Measurements from ENCODE around the gene CXCL12.

Gene CXCL12

DNA sequence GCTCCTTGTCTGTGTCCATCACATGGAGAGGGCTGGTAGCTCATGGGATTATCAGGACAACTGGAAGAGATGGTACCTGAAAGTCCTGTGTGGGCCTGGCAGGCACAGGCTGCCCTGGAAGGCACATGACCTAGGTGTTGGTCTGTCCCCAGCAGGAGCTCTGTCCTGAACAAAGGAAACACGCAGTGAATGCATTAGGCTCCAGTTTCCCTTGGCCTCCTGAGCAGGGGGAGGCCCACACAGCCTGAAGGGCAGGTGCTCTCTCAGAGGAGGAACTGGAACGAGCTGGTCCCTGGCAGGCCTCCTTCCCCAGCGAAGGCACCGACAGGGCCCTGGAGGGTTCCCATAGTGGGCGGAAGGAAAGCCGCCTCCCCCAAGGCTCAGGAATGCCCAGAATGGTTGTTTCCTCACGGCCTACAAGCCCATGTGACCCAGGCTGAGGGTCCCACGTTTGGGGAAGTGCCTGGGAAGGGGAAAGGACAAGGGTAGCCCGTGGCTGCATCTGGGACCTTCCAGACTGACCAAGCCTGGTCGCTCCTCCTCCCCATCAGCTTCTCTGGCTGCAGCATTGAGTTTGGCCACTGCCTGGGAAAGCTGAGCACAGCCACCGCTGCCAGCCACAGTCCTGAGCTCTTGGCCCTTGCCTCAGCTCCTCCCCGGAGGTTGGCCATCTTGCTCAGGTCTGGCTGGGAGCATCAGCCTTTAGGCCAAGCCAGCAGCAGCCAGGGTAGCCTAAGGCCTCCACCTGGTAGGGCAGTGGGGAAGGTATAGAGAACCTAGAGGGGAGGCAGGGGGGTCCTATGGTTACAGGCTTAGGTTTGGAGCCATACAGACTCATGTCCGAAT, 21.8 kb downstream of the CXCL12 start:
- no peak overlapping the region for H3K4me3 ChIP-seq (ENCODE audit: low read depth, low read length)
- peaks cover 8% of the 10 kb centered on the region; the same call in 1 of the 2 replicates for H3K27me3 ChIP-seq (ENCODE audit: insufficient read depth, low read length)
- no peak overlapping the region for H2AFZ ChIP-seq (ENCODE audit: low read length, unreplicated experiment)
- no peak overlapping the region for H3K27ac ChIP-seq (ENCODE audit: low read depth, low read length)
- H3K36me3 ChIP-seq (ENCODE audit: insufficient read depth, low read length), result no peaks in the 10 kb centered on the region
- H3K4me1 ChIP-seq (ENCODE audit: control insufficient read depth, insufficient read depth, low read length, unreplicated experiment), result no peaks in the 10 kb centered on the region
- no peaks in the 10 kb centered on the region for H3K79me2 ChIP-seq (ENCODE audit: control insufficient read depth, insufficient read depth, low read length, unreplicated experiment)

DNA sequence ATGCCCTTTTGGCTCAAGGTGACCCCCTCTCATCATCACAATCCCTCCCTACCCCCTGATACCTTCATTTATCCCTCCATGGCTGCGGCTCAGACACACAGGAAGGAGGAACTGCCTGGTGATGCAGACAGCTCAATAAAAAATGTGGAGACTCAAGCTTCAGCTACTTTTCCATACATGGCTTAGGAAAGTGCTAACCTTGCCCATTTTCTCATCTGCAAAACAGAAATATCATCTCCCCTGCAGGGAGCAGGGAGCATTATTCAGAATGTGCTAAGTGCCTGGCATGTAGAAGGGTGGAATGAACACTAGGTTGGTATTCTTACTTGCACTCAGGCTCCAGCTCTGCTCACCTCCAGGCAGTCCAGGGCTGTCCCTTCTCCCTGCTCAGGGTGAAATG, 23.8 kb downstream of the CXCL12 start:
- no peaks in the 10 kb centered on the region for H3K4me1 ChIP-seq (ENCODE audit: control insufficient read depth, insufficient read depth, low read length, unreplicated experiment)
- no peak overlapping the region for H2AFZ ChIP-seq (ENCODE audit: low read length, unreplicated experiment)
- H3K27me3 ChIP-seq (ENCODE audit: insufficient read depth, low read length), result peaks cover 3% of the 10 kb centered on the region; the same call in 1 of the 2 replicates
- no peaks in the 10 kb centered on the region for H3K79me2 ChIP-seq (ENCODE audit: control insufficient read depth, insufficient read depth, low read length, unreplicated experiment)
- no peak overlapping the region for H3K4me3 ChIP-seq (ENCODE audit: low read depth, low read length)
- no peak overlapping the region for H3K27ac ChIP-seq (ENCODE audit: low read depth, low read length)
- no peaks in the 10 kb centered on the region for H3K36me3 ChIP-seq (ENCODE audit: insufficient read depth, low read length)

DNA sequence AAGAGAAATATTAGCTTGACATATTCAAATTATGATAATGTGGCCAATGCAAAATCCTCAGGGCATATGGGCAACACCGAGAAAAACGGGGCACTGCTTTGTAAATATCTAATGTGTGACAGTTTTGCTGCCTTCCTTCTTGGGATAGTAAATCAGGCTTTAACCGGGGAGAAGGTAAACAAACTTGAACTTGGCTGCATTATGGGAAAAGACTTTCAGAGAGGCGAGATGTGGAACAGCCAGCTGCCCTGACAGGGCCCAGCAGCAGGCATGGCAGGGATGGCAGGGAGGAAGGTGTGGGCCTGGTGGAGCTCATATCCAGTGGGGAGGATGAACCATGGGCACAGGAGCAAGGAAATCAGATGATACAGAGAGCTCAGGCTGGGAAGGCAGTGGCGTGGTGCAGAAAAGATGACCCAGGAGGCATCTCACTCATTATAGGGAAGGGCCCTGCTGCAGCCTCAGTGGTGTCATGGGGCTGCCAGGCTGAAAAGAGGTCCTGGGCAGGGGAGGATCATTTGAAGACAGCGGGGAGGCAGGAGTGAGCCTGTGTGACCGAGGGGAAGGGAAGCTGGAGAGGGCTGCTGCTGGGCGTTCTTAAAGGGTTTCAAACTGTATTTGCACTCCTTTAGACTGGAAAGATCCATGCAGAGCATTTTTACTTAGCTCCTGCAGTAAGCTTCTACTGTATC, 26.7 kb downstream of the CXCL12 start:
- Histone ChIP-seq H2AFZ (ENCODE audit: low read length, unreplicated experiment) (no peak overlapping the region), H3K79me2 (ENCODE audit: control insufficient read depth, insufficient read depth, low read length, unreplicated experiment) (no peaks in the 10 kb centered on the region), H3K27me3 (ENCODE audit: insufficient read depth, low read length) (peaks cover 12% of the 10 kb centered on the region), H3K27ac (ENCODE audit: low read depth, low read length) (no peak overlapping the region), H3K36me3 (ENCODE audit: insufficient read depth, low read length) (no peaks in the 10 kb centered on the region), H3K4me1 (ENCODE audit: control insufficient read depth, insufficient read depth, low read length, unreplicated experiment) (no peaks in the 10 kb centered on the region), H3K4me3 (ENCODE audit: low read depth, low read length) (no peak overlapping the region)

DNA sequence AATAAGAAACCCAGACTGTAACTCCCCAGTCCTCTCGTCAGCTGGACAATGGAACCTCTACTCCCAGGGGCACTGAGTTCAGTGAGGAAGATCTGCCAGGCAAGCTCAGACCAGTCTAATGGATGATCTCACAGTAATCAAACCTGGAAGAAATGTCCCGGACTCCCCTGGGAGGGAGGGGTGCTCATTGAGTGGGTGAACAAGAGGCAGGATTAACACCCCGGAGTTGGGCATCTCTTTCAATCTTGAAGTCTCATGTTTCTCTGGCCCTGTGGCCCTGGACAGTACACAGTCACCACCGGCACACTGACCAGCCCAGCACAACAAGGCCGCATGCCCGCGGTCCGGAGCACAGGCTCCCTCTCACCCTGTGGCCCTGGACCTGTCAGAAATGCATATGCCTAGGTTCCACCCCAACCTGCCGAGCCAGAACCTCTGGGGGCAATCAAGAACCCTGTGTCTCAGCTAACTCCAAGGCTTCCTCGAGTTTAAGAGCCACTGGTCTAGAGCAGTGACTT, 27.8 kb downstream of the CXCL12 start:
- Histone ChIP-seq H3K27me3 (ENCODE audit: insufficient read depth, low read length) (peaks cover 12% of the 10 kb centered on the region), H3K4me1 (ENCODE audit: control insufficient read depth, insufficient read depth, low read length, unreplicated experiment) (no peaks in the 10 kb centered on the region), H3K36me3 (ENCODE audit: insufficient read depth, low read length) (no peaks in the 10 kb centered on the region), H2AFZ (ENCODE audit: low read length, unreplicated experiment) (no peak overlapping the region), H3K4me3 (ENCODE audit: low read depth, low read length) (no peak overlapping the region), H3K79me2 (ENCODE audit: control insufficient read depth, insufficient read depth, low read length, unreplicated experiment) (no peaks in the 10 kb centered on the region), H3K27ac (ENCODE audit: low read depth, low read length) (no peak overlapping the region)

DNA sequence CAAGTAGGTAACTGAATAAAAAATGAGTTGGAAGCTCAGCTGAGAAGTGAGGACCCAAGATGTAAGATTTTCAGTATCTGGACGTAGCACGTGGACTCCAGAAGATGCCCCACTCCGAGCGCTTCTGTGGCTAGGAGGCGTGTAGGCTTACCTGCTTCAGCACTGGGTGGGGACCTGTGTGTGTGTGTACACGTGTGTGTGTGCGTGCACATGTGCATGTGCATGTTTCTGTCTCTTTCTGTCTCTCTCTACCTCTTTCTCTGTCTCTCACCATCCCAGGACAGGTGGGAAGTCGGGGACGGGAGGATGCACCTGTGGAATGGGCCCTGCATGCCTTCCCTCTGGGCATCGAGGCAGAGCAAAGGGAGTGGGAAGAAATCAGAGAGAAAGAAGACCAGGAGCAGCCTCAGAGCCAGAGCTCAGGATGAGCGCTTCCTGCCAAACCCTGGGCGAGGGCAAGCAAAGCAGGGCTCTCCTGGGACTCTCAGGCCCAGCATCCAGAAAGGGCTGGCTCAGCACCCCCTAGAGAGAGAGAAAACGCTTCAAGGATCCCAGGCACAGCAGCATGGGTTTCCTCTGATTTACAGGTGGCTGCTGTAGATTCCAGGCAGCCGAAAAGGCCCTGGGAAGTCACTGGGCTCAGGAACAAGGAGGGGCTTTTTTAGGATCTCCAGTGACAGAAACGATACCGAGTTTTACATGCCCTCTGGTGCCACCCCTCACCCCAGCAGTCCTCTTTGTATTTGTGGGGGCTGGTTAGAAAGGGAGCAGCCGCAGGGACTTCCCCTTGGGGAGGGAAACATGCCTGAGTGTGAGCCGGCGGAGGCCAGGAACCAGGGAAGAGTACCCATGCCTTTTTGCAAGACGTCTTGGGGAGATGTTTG, 28.5 kb downstream of the CXCL12 start:
- H3K36me3 ChIP-seq (ENCODE audit: insufficient read depth, low read length), result no peaks in the 10 kb centered on the region
- H3K79me2 ChIP-seq (ENCODE audit: control insufficient read depth, insufficient read depth, low read length, unreplicated experiment), result no peaks in the 10 kb centered on the region
- H3K27ac ChIP-seq (ENCODE audit: low read depth, low read length), result no peak overlapping the region
- no peak overlapping the region for H2AFZ ChIP-seq (ENCODE audit: low read length, unreplicated experiment)
- no peak overlapping the region for H3K4me3 ChIP-seq (ENCODE audit: low read depth, low read length)
- H3K27me3 ChIP-seq (ENCODE audit: insufficient read depth, low read length), result peaks cover 12% of the 10 kb centered on the region
- no peaks in the 10 kb centered on the region for H3K4me1 ChIP-seq (ENCODE audit: control insufficient read depth, insufficient read depth, low read length, unreplicated experiment)

DNA sequence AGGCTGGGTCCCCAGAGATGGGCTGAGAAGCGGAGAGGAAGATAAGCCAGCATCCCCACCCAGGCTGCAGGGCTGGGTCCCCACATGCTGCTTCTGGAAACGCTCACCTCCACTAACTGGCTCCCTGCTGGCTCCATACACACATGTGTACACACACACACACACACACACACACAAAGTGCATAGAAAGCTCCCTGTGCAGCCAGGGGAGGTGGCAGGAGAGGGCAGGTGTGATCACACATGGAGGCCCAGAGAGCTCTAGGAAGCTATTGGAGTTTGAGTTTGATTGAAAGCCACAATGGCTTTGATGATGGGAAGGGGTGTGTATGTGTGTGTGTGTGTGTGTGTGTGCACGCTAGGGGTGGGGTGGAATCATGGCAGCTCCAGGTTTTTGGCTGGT, 29.3 kb downstream of the CXCL12 start:
- no peak overlapping the region for H3K27ac ChIP-seq (ENCODE audit: low read depth, low read length)
- H3K4me1 ChIP-seq (ENCODE audit: control insufficient read depth, insufficient read depth, low read length, unreplicated experiment), result no peaks in the 10 kb centered on the region
- H3K4me3 ChIP-seq (ENCODE audit: low read depth, low read length), result no peak overlapping the region
- no peak overlapping the region for H2AFZ ChIP-seq (ENCODE audit: low read length, unreplicated experiment)
- no peaks in the 10 kb centered on the region for H3K79me2 ChIP-seq (ENCODE audit: control insufficient read depth, insufficient read depth, low read length, unreplicated experiment)
- H3K27me3 ChIP-seq (ENCODE audit: insufficient read depth, low read length), result peaks cover 9% of the 10 kb centered on the region
- no peaks in the 10 kb centered on the region for H3K36me3 ChIP-seq (ENCODE audit: insufficient read depth, low read length)

DNA sequence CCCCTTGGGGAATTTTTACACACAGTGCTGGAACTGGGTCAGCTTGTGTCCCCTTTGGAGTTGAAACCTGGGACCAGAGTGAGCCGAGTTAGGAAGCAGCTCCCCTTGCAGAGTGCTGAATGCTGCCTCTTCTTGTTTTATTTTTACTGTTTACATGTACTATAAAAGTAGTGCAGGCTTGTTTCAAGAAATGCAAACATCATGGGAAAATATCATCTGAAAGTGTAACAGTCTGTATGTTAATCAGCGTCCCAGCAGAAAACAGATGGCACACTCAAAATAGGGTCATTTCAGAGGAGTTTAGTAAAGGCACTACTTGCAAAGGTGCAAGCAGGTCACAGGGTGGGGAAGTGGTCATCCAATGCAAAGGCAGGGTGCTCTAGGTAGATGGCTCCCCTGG, 30.1 kb downstream of the CXCL12 start:
- Histone ChIP-seq H3K36me3 (ENCODE audit: insufficient read depth, low read length) (no peaks in the 10 kb centered on the region), H2AFZ (ENCODE audit: low read length, unreplicated experiment) (no peak overlapping the region), H3K27me3 (ENCODE audit: insufficient read depth, low read length) (peaks cover 9% of the 10 kb centered on the region), H3K27ac (ENCODE audit: low read depth, low read length) (no peak overlapping the region), H3K4me3 (ENCODE audit: low read depth, low read length) (no peak overlapping the region), H3K4me1 (ENCODE audit: control insufficient read depth, insufficient read depth, low read length, unreplicated experiment) (no peaks in the 10 kb centered on the region), H3K79me2 (ENCODE audit: control insufficient read depth, insufficient read depth, low read length, unreplicated experiment) (no peaks in the 10 kb centered on the region)

DNA sequence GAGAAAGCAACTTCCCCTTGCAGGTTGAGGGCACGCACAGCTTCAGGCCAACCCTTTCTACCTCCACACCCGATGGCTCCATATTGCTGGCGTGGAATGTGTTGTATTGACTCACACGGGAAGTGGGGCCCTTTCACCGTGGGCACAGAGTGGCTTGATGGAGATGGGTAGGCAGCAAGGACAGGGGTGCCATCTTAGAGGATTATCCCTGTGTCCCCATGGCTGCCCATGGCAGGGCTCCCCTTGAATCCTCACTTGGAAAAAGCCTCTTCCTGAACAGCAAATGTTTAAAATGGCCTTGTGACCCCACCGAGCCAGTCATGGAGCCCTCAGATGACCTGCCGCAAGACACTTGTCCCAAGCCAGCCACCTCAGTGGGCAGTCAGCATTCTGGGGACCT, 31.2 kb downstream of the CXCL12 start:
- Histone ChIP-seq H3K79me2 (ENCODE audit: control insufficient read depth, insufficient read depth, low read length, unreplicated experiment) (no peaks in the 10 kb centered on the region), H3K36me3 (ENCODE audit: insufficient read depth, low read length) (no peaks in the 10 kb centered on the region), H2AFZ (ENCODE audit: low read length, unreplicated experiment) (no peak overlapping the region), H3K27me3 (ENCODE audit: insufficient read depth, low read length) (peaks cover 9% of the 10 kb centered on the region), H3K4me3 (ENCODE audit: low read depth, low read length) (no peak overlapping the region), H3K27ac (ENCODE audit: low read depth, low read length) (no peak overlapping the region), H3K4me1 (ENCODE audit: control insufficient read depth, insufficient read depth, low read length, unreplicated experiment) (no peaks in the 10 kb centered on the region)

DNA sequence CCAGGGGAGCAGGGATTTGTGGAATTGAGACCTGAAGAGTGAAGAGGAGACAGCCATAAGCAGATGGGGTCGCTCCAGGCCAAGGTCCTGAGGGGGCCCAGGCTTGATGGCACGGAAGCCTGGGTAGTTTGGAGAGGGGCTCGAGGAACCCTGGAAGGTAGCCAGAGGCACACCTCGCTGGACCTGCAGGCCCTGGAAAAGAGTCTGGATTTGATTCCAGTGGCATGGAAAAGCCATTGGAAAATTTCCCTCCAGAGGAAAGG, 31.8 kb downstream of the CXCL12 start:
- H3K79me2 ChIP-seq (ENCODE audit: control insufficient read depth, insufficient read depth, low read length, unreplicated experiment), result no peaks in the 10 kb centered on the region
- H3K36me3 ChIP-seq (ENCODE audit: insufficient read depth, low read length), result no peaks in the 10 kb centered on the region

DNA sequence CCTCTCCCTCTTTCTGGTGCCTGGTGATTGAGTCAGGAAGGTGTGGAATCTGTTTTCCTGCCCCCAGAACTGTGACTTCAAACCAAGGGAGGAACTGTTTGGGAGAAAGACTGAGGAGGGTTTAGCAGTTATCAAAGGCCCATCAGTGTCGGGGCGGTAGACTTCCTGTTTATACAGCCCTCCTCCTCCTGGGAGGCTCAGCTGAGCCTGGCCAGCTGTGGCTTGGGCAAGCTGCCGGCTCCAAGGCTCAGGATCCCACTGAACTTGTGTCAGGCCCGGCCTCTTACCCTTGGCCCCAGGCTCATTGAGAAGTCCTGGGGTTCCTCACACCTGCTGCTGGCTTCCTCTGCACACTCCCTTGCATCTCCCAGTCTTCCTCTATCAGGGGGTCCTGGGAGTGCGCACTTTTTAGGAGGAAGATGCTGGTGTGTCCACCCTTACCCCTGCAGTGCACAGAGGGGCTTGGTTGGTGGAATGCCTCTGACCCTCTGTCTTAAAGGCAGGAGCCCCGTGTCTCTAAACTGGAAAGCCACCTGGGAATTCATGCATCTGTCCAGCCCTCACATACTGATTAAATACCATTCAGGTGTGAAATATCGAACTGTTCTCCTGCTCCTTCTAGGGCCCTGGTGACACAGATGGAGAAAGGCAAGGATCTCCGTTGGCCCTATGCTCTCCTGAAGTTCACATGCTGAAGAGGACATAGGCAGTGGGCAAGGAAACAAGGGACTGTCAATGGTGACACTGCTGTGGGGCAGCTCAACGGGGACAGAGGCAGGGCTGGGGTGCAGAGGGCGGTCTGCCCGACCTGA, 32.4 kb downstream of the CXCL12 start:
- no peak overlapping the region for H2AFZ ChIP-seq (ENCODE audit: low read length, unreplicated experiment)
- no peaks in the 10 kb centered on the region for H3K79me2 ChIP-seq (ENCODE audit: control insufficient read depth, insufficient read depth, low read length, unreplicated experiment)
- H3K27me3 ChIP-seq (ENCODE audit: insufficient read depth, low read length), result peaks cover 9% of the 10 kb centered on the region; the same call in 1 of the 2 replicates
- H3K4me1 ChIP-seq (ENCODE audit: control insufficient read depth, insufficient read depth, low read length, unreplicated experiment), result no peaks in the 10 kb centered on the region
- H3K36me3 ChIP-seq (ENCODE audit: insufficient read depth, low read length), result no peaks in the 10 kb centered on the region
- H3K27ac ChIP-seq (ENCODE audit: low read depth, low read length), result no peak overlapping the region
- H3K4me3 ChIP-seq (ENCODE audit: low read depth, low read length), result no peak overlapping the region

More for the DNA sequence above, 31.8 kb downstream of the CXCL12 start:
- Histone ChIP-seq H3K27ac (ENCODE audit: low read depth, low read length) (no peak overlapping the region), H2AFZ (ENCODE audit: low read length, unreplicated experiment) (no peak overlapping the region), H3K4me1 (ENCODE audit: control insufficient read depth, insufficient read depth, low read length, unreplicated experiment) (no peaks in the 10 kb centered on the region), H3K27me3 (ENCODE audit: insufficient read depth, low read length) (peaks cover 9% of the 10 kb centered on the region), H3K4me3 (ENCODE audit: low read depth, low read length) (no peak overlapping the region)

Data from ACC112 (cell line).